ENCODE measurements around the gene P2RX6.
A peak's percentile ranks its signal among the peaks of the same experiment; 100 is the strongest.
"Not testable (repeated sequence)": the region's sequence is repeated elsewhere in the genome, so short reads cannot be mapped to it uniquely, and the experiment has no call there.

Gene P2RX6

GRCh38 chr22:21054046-21054713 lies 39.2 kb downstream of the P2RX6 start:
- TF ChIP-seq CTCF (IDR thresholded peaks at IDR 0.05), result no peak
- Mint-ChIP-seq H3K27ac (no peak overlapping the region), H3K36me3 (ENCODE audit: low read depth) (no peaks in the 10 kb centered on the region), H3K4me3 (no peak overlapping the region), H3K9me3 (no peaks in the 10 kb centered on the region), H3K4me1 (peaks cover 45% of the 10 kb centered on the region), H3K27me3 (ENCODE audit: low read depth, poor library complexity) (peaks cover 13% of the 10 kb centered on the region)
- DNase-seq, result no peak

- Mint-ChIP-seq H3K9me3 (no peaks in the 10 kb centered on the region), H3K4me3 (no peak overlapping the region), H3K27ac (no peak overlapping the region), H3K27me3 (ENCODE audit: low read depth, poor library complexity) (peaks cover 8% of the 10 kb centered on the region), H3K36me3 (ENCODE audit: low read depth) (no peaks in the 10 kb centered on the region), H3K4me1 (peaks cover 45% of the 10 kb centered on the region)
- TF ChIP-seq CTCF (IDR thresholded peaks at IDR 0.05), result no peak
- DNase-seq, result no peak
Measured at GRCh38 chr22:21054714-21055563, 40.0 kb downstream of the P2RX6 start.

- H3K4me3 Mint-ChIP-seq, result no peak overlapping the region
- peaks cover 45% of the 10 kb centered on the region for H3K4me1 Mint-ChIP-seq
- TF ChIP-seq CTCF (IDR thresholded peaks at IDR 0.05), result no peak
- H3K36me3 Mint-ChIP-seq (ENCODE audit: low read depth), result no peaks in the 10 kb centered on the region
- DNase-seq, result no peak
- no peaks in the 10 kb centered on the region for H3K9me3 Mint-ChIP-seq
- peaks cover 12% of the 10 kb centered on the region for H3K27me3 Mint-ChIP-seq (ENCODE audit: low read depth, poor library complexity)
- no peak overlapping the region for H3K27ac Mint-ChIP-seq
Measured at GRCh38 chr22:21055564-21055834, 40.5 kb downstream of the P2RX6 start.

- H3K27me3 Mint-ChIP-seq (ENCODE audit: low read depth, poor library complexity), result peaks cover 12% of the 10 kb centered on the region
Measured at GRCh38 chr22:21055880-21056319, 40.9 kb downstream of the P2RX6 start.

GRCh38 chr22:21060363-21060762 lies 45.4 kb downstream of the P2RX6 start:
- DNase-seq; H3K27me3 Mint-ChIP-seq (ENCODE audit: low read depth, poor library complexity); H3K36me3 Mint-ChIP-seq (ENCODE audit: low read depth); H3K9me3 Mint-ChIP-seq; H3K4me3 Mint-ChIP-seq; H3K27ac Mint-ChIP-seq: not testable (repeated sequence)
- H3K4me1 Mint-ChIP-seq, result peaks cover 17% of the 10 kb centered on the region

More at GRCh38 chr22:21055880-21056319, 40.9 kb downstream of the P2RX6 start:
- no peak for DNase-seq
- H3K4me1 Mint-ChIP-seq, result peaks cover 45% of the 10 kb centered on the region
- H3K36me3 Mint-ChIP-seq (ENCODE audit: low read depth), result no peaks in the 10 kb centered on the region
- peak overlapping the region; percentile 88 for H3K27ac Mint-ChIP-seq
- H3K4me3 Mint-ChIP-seq, result no peak overlapping the region
- no peaks in the 10 kb centered on the region for H3K9me3 Mint-ChIP-seq
- TF ChIP-seq CTCF (IDR thresholded peaks at IDR 0.05), result no peak

GRCh38 chr22:21061660-21062321 lies 46.8 kb downstream of the P2RX6 start:
- not testable (repeated sequence) for H3K27me3 Mint-ChIP-seq (ENCODE audit: low read depth, poor library complexity); H3K4me3 Mint-ChIP-seq; H3K4me1 Mint-ChIP-seq; H3K36me3 Mint-ChIP-seq (ENCODE audit: low read depth); H3K27ac Mint-ChIP-seq; H3K9me3 Mint-ChIP-seq; DNase-seq

- DNase-seq; H3K9me3 Mint-ChIP-seq; H3K27me3 Mint-ChIP-seq (ENCODE audit: low read depth, poor library complexity); H3K27ac Mint-ChIP-seq; H3K4me3 Mint-ChIP-seq; H3K36me3 Mint-ChIP-seq (ENCODE audit: low read depth): not testable (repeated sequence)
- H3K4me1 Mint-ChIP-seq, result peaks cover 15% of the 10 kb centered on the region
Measured at GRCh38 chr22:21064425-21064824, 49.5 kb downstream of the P2RX6 start.

Measured in nephron progenitor cell (in vitro differentiated cells).